GM12891 (cell line): ENCODE results near the gene NEURL1B.

Source experiments
- DNase-seq: peaks from one replicate; pipeline ENCODE4 v3.0.0; 2011; ENCODE audit warnings: low spot score; ENCODE audit not compliant: insufficient read length
- FAIRE-seq: peaks from 2 replicates; lab custom pipeline; 2011; peaks lifted over from hg19 to GRCh38; lab: Jason Lieb, UNC
- PAX5 ChIP-seq: IDR thresholded peaks from 2 replicates; pipeline ENCODE4 v1.6.1; 2011; ENCODE audit warnings: low read length, moderate library complexity, mild to moderate bottlenecking; ENCODE audit not compliant: insufficient read depth, severe bottlenecking
- POLR2A ChIP-seq: IDR thresholded peaks from 2 replicates; pipeline ENCODE4 v1.6.1; 2011; ENCODE audit warnings: low read depth, low read length, control low read depth
- POLR2AphosphoS5 ChIP-seq: IDR thresholded peaks from 2 replicates; pipeline ENCODE4 v1.6.1; 2011; ENCODE audit warnings: low read depth, low read length, control low read depth
- POU2F2 ChIP-seq: IDR thresholded peaks from 2 replicates; pipeline ENCODE4 v1.6.1; 2011; ENCODE audit warnings: low read depth, mild to moderate bottlenecking, control low read depth, low read length, moderate library complexity
- SPI1 ChIP-seq: IDR thresholded peaks from 2 replicates; pipeline ENCODE4 v1.6.1; 2011; ENCODE audit warnings: low read depth, low read length, control low read depth
- TAF1 ChIP-seq: IDR thresholded peaks from 2 replicates; pipeline ENCODE4 v1.6.1; 2011; ENCODE audit warnings: low read depth, low read length, control low read depth

Gene NEURL1B

DNA sequence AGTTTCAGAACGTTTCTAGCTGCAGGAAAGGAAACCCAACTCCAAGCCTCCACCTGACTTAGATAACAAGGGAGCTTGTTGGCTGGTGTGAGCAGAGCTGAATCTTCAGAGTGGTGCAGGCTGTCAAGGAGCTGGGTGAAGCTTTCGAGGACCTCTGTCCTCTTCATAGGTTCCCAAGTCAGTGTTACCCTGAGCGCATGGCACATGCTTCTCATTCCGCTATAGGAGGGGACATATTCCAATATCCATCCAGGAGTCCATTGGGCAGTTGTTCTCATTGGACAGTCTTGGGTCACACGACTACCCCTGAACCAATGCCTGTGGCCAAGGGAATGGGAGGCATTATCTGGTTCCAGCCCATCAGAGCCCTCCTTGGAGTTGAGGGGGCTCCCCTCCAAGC lies 79.6 kb downstream of the NEURL1B start:
- TF ChIP-seq PAX5 (no peak), POU2F2 (no peak), POLR2A (no peak), SPI1 (no peak), POLR2AphosphoS5 (no peak), TAF1 (no peak)
- FAIRE-seq, result no peak
- no peak for DNase-seq

DNA sequence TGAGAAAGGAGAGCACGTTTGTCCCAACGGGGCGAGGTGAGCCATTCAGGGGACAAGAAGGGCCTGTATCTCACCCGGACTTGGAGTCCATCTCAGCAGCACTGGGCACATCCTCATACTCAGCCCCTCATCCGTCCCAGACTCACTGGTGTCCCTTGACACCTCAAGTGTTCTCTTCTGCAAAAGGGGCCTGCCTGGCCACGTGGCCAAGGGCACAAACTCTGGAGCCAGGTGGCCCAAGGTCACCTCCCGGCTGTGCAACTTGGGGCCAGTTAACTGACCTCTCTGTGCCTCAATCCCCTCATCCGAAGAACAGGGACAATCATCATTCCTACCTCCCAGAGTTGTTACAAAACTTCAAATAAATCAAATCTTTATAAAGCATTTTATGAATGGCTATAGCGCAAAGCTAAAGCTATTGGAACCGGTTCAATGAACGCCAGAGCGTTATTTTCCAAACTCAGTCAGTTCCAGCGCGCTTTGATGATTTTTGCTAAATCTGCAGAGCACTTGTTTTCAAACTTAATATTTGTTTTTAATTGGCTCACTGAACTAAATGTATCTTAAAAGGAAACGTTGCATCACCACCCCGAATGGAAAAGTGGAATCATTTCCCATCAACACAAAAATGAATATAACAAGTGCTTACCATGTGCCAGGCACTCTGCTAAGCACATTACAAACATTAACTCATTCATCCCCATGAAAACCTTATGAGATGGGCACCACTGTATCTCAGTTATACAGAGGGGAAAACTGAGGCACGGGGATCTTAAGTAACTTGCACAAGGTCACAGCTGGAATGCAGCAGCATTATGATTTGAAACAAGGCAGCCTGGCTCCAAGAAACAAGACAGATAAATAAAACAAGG lies 80.6 kb downstream of the NEURL1B start:
- FAIRE-seq (no peak), DNase-seq (no peak)
- TF ChIP-seq POLR2AphosphoS5 (no peak), POU2F2 (no peak), POLR2A (no peak), PAX5 (no peak), TAF1 (no peak), SPI1 (no peak)

DNA sequence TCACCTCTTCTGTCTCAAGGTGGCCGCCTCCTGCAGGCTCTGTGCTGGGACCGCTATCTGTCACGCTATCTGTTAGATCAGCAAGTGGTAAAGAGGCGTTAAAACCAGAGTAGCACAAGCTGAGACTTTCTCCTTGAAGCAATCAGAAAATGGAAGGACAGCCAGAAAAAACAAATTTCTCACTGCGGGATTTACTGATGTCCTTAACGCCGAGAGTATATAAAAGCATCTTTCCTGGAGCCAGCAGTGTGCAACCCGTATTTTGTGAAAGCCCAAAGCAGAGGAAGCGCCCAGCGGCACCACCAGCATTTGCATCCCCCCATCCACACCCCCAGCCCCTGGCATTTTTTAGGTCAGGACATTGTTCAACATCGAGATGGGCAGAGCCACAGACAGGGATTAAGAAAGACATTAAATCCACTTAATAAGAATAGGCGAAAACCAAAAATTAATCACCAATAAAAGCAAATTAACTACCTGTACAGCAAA lies 81.3 kb downstream of the NEURL1B start:
- DNase-seq (no peak), FAIRE-seq (no peak)
- TF ChIP-seq PAX5 (no peak), POU2F2 (no peak), SPI1 (no peak), POLR2A (no peak), POLR2AphosphoS5 (no peak), TAF1 (no peak)

DNA sequence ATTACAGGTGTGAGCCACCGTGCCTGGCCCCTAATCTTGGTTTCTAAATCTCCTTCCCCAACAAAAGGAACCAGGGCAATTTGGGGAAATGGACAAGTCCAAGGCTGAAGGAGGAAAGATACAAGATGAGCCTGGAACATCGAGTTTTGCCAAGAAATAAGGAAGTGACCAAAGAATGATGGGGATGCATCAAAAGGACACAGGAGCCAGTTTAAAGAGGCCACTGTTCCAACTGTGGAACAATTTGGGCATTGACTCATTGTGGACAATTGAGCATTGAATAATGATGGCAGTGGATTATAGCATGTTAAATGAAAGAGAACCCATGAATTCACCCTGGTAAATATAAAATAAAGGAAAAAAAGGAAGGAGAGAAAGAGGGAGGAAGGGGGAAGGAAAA lies 82.4 kb downstream of the NEURL1B start:
- no peak for FAIRE-seq
- TF ChIP-seq POLR2AphosphoS5, result no peak
- TF ChIP-seq POU2F2, result no peak
- TF ChIP-seq PAX5, result no peak
- TF ChIP-seq SPI1, result no peak
- no peak for TF ChIP-seq POLR2A
- TF ChIP-seq TAF1, result no peak
- DNase-seq, result no peak

DNA sequence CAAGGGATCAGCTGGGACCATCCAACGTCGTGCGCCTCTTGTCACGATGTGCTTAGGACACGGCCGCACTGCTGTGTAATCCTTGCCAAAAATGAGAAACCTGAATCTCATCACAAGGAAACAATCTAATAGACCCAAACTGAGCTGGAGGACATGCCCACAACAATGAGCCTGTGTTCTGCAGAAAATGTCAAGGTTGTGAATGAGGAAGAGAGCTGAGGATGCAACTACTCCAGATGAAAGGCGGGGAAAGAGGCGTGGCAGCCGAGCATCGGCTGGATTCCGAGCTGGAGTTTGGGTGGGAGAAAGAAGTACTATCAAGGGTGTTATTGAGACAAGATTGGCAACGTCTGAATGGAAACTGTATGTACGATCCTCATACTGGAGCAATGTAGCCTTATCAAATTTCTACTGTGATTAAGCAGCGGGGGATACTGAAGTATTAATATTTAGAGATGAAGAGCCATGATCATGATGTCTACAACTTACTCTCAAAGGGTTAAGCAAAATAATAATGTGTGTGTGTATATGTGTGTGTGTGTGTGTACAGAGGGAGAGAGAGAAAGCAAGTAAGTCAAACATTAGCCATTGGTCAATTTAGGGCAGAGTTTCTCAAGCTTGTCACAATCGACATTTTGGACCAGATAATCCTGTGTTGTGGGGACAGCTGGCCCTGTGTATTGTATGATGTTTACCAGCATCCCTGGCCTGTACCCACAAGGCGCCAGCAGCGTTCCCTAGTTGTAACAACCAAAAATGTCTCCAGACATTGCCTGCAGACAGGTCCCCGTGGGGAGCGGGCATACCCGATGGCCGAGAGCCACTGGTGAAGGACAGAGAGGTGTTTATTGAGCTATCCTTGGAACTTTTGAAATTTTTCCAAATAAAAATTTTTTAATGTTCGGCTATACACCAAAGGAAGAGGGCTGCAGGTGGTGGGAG lies 83.5 kb downstream of the NEURL1B start:
- TF ChIP-seq POLR2A (no peak), TAF1 (no peak)
- no peak for DNase-seq
- no peak for FAIRE-seq

DNA sequence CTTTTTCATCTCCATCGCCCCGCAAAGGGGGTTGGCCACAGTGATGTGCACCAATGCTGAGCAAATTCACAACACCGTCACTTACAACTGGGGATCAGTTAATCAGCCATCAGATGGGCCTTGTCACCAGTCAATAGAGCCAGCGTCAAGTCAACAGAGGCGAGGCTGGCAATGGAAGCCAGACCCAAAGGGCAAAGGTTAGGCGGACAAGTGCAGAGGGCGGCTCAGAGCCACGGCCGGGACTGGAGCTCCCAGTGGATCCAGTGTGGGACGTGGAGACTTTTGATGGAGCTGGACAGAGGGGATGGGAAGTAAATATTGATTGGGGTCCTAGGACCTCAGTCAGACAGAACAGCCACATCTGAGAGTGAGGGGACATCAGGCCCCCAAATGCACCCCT lies 84.2 kb downstream of the NEURL1B start:
- FAIRE-seq, result no peak
- no peak for TF ChIP-seq TAF1
- no peak for DNase-seq

DNA sequence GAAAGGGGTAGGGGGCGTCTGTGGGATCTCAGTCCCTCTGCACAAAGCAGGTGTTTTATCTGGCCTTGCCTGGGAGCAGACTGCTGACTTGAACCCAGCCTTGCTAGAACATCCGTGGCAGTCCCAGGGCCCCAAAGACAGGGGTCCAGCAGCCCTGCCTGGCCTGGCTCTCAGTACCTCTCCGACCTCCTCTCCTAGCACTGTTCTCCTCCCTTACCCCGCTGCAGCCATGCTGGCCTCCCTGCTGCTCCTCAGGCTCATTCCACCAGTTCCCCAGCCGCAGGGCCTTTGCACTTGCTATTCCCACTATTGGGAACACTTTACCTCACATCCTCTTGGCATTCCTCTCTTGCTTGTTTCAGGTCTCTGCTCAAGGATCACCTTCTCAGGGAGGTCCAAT lies 84.7 kb downstream of the NEURL1B start:
- no peak for DNase-seq
- TF ChIP-seq POU2F2 (no peak), PAX5 (no peak), SPI1 (no peak), TAF1 (no peak), POLR2A (no peak), POLR2AphosphoS5 (no peak)
- FAIRE-seq, result no peak

DNA sequence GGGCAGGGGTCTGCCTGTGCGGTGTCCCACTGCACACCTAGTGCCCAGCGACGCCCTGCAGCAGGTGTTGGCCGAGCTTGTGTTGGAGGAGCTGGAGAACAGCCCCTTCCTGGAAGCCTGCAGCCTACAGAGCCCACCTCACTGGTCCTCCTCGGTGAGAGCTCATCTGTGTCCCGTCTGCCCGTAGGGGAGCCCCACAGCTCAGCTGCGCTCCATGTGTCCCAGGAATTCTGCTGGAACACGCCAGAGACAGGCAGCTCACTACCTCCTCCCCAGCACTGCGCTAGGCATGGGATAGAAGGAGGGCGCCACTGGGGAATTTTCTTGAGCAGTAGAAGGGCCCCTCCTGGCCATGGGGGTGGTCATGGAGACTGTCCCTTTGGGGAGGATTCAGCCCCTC lies 85.9 kb downstream of the NEURL1B start:
- TF ChIP-seq TAF1 (no peak), POLR2AphosphoS5 (no peak), SPI1 (no peak), PAX5 (no peak), POLR2A (no peak), POU2F2 (no peak)
- FAIRE-seq (no peak), DNase-seq (no peak)

DNA sequence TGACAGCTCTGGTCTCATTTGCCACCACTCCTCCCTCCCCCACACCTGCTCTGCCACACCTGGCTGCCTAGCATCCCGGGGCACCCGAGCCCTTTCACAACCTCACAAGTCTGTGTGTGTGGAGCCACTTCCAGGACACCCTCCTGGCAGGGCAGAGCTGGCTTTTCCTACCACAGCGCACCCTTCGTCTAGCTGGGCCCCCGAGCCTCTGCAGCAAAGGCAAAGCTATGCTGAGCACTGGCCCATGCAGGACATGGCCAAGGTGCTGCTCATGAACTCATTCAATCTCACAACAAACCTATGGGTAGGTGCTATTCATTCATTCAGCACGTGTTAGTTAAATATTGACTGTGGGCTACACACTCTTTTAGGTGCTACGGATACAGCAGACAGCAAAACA lies 86.5 kb downstream of the NEURL1B start:
- TF ChIP-seq PAX5, result no peak
- no peak for TF ChIP-seq TAF1
- TF ChIP-seq POLR2AphosphoS5, result no peak
- TF ChIP-seq POLR2A, result no peak
- no peak for TF ChIP-seq POU2F2
- TF ChIP-seq SPI1, result no peak
- FAIRE-seq, result no peak
- no peak for DNase-seq
